Measurements from ENCODE around the gene ACAA1. TPM values are rescaled to one million over a fixed set of nuclear protein-coding genes. Genes with fewer than 3 reads are reported as not detected.

ACAA1 gene
- polyA plus RNA-seq, 1 of the 3 experiments (the other 2 are of a cell fraction): 86.4 TPM

- TF ChIP-seq ELF1 (IDR thresholded peaks at IDR 0.05): no peak
- no peak for TF ChIP-seq YY1 (IDR thresholded peaks at IDR 0.05; ENCODE audit: low read depth)
- TF ChIP-seq USF2 (IDR thresholded peaks at IDR 0.05; ENCODE audit: borderline replicate concordance, low read depth, low read length): no peak
- no peak for TF ChIP-seq RAD21 (IDR thresholded peaks at IDR 0.05; ENCODE audit: low read length)
- no peak for TF ChIP-seq ZBTB33 (IDR thresholded peaks at IDR 0.05; ENCODE audit: borderline replicate concordance, low read depth)
- TF ChIP-seq, protein P1, sequence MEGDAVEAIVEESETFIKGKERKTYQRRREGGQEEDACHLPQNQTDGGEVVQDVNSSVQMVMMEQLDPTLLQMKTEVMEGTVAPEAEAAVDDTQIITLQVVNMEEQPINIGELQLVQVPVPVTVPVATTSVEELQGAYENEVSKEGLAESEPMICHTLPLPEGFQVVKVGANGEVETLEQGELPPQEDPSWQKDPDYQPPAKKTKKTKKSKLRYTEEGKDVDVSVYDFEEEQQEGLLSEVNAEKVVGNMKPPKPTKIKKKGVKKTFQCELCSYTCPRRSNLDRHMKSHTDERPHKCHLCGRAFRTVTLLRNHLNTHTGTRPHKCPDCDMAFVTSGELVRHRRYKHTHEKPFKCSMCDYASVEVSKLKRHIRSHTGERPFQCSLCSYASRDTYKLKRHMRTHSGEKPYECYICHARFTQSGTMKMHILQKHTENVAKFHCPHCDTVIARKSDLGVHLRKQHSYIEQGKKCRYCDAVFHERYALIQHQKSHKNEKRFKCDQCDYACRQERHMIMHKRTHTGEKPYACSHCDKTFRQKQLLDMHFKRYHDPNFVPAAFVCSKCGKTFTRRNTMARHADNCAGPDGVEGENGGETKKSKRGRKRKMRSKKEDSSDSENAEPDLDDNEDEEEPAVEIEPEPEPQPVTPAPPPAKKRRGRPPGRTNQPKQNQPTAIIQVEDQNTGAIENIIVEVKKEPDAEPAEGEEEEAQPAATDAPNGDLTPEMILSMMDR (IDR thresholded peaks at IDR 0.05): no peak
- no peak for TF ChIP-seq SIN3A (IDR thresholded peaks at IDR 0.05; ENCODE audit: borderline replicate concordance, low read depth, low read length)
- TF ChIP-seq FOXJ3 (CRISPR knock-in tag; IDR thresholded peaks at IDR 0.05): no peak
- no peak for TF ChIP-seq POLR2AphosphoS5 (IDR thresholded peaks at IDR 0.05; ENCODE audit: low read depth, low read length)
- no peak for TF ChIP-seq SMC3 (IDR thresholded peaks at IDR 0.05; ENCODE audit: low read depth, low read length)
- no peak for TF ChIP-seq USF1 (IDR thresholded peaks at IDR 0.05; ENCODE audit: borderline replicate concordance, low read depth)
- no peak for TF ChIP-seq MXI1 (IDR thresholded peaks at IDR 0.05; ENCODE audit: low read depth, low read length)
- no peak for TF ChIP-seq NRF1 (IDR thresholded peaks at IDR 0.05; ENCODE audit: low read depth, low read length)
- no peak for TF ChIP-seq GATA2 (CRISPR knock-in tag; IDR thresholded peaks at IDR 0.05)
- Histone ChIP-seq H3F3A (replicated peaks; ENCODE audit: insufficient read depth) (peaks cover 2% of the 10 kb centered on the region), H3K79me2 (ENCODE audit: insufficient read depth) (peaks cover 37% of the 10 kb centered on the region), H4K20me1 (ENCODE audit: insufficient read depth) (0 out of 2 replicates have a peak, but pooled peaks cover 13% of the 10 kb centered on the region), H3K4me1 (ENCODE audit: control insufficient read depth in 1 of 2, insufficient read depth in 2 of 2, low read depth in 1 of 2, low read length in 1 of 2) (peaks cover 16 to 31% of the 10 kb centered on the region in 2 experiments; a peak in 2 of 4 replicates), H3K9ac (peak overlapping the region; percentile 89; the same call in 1 of the 2 replicates), H3K4me2 (peak overlapping the region; percentile 99), H3K4me3 (ENCODE audit: low read depth in 2 of 2, low read length in 1 of 2) (peak overlapping the region; percentile 85 to 94), H3K9me3 (no peaks in the 10 kb centered on the region), H3K27me3 (ENCODE audit: insufficient read depth) (no peaks in the 10 kb centered on the region), H3K9me2 (no peaks in the 10 kb centered on the region), H3K36me3 (replicated peaks in 1 of 2; ENCODE audit: control insufficient read depth in 1 of 2, insufficient read depth in 2 of 2, low read length in 1 of 2) (peaks cover 4 to 20% of the 10 kb centered on the region in 2 experiments), H2AFZ (ENCODE audit: low read depth) (no peak overlapping the region), H3K27ac (ENCODE audit: low read depth in 2 of 2, low read length in 1 of 2) (no peak overlapping the region)
- ChIA-PET POLR2A (interaction anchor here (3.9 kb wide), 1 partner anchor 25 kb away, joined by 21 read pairs; the partner anchor contains the start of gene OXSR1), CTCF (interaction anchor here (0.9 to 1.8 kb wide), 4 partner anchors 8 to 207 kb away, joined by 3 to 6 read pairs (median 4); partner anchors contain the start of gene XYLB)
- WGBS (ENCODE audit: low lambda C conversion rate): 96% methylated on average over 5 of the region's 7 CpGs
- DNase-seq: no peak
Observed at GRCh38 chr3:38139652-38140051, 2.7 kb upstream of the ACAA1 start.
